ENCODE results near the gene TAF11L13.

GRCh38 chr5:17666726-17667235, 34.9 kb downstream of the TAF11L13 start:
- TF ChIP-seq RARB (CRISPR knock-in tag; IDR thresholded peaks at IDR 0.05) (no peak), ISL1 (CRISPR knock-in tag; IDR thresholded peaks at IDR 0.05) (no peak), CREB5 (CRISPR knock-in tag; IDR thresholded peaks at IDR 0.05; ENCODE audit: low read depth) (no peak), BACH2 (CRISPR knock-in tag; IDR thresholded peaks at IDR 0.05; ENCODE audit: borderline replicate concordance) (no peak)
